Activated CD8-positive, alpha-beta memory T cell treated with anti-CD3 and anti-CD28 coated beads for 36 hours (primary cell): Measurements from ENCODE around the gene SDHAF3. TPM values are rescaled to one million over a fixed set of nuclear protein-coding genes. Genes with fewer than 3 reads are reported as not detected.
"Not testable (repeated sequence)": the region's sequence is repeated elsewhere in the genome, so short reads cannot be mapped to it uniquely, and the experiment has no call there.

Source experiments
- CTCF ChIA-PET: fragments of 350-600 bp; sonication (Branson Sonifier 250); formaldehyde crosslinking; loops from one replicate; lab custom pipeline; 2021; ENCODE audit warnings: antibody characterized with exemption; lab: Charles Lee
- POLR2A ChIA-PET: fragments of 350-600 bp; sonication (Branson Sonifier 250); formaldehyde crosslinking; loops from one replicate; lab custom pipeline; 2021; ENCODE audit warnings: antibody characterized with exemption; lab: Charles Lee
- total RNA-seq, 2 experiments: library from RNA; stranded (reverse); gene quantifications; one replicate each; pipeline ENCODE4 v1.2.3, GENCODE V29; 2021

SDHAF3 gene
- total RNA-seq, 2 experiments from 2014 or later: 36.5 to 37.2 TPM

DNA sequence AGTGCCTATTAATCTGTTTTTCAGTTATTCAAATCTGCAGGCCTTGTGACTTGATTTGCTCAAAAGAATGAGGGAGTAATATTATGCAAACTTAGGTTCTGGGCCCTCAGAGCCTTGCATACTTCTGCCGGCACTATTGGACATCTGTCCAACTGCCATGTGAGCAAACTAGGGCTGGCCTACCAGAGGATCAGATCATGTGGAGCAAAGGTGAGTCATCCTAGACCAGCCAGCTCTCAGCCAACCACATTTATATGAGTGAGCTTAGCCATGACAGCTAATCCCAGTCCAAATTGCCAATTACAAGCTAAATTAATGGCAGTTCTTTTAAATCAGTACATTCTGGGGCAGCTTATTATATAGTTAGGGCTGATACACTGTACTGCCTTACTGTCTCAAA is 69.6 kb downstream of the SDHAF3 start:
- ChIA-PET CTCF (no interaction called here), POLR2A (no interaction called here)

DNA sequence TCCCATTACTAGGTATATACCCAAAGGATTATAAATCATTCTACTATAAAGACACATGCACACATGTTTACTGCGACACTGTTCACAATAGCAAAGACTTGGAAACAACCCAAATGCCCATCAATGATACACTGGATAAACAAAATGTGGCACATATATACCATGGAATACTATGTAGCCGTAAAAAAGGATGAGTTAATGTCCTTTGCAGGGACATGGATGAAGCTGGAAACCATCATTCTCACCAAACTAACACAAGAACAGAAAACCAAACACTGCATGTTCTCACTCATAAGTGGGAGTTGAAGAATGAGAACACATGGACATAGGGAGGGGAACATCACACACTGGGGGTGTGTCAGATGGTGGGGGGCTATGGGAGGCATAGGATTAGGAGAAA is 78.7 kb downstream of the SDHAF3 start:
- CTCF ChIA-PET: interaction anchor here (0.6 kb wide), 1 partner anchor 73 kb away, joined by 3 read pairs; no protein-coding TSS in a partner anchor
- POLR2A ChIA-PET: not testable (repeated sequence)

DNA sequence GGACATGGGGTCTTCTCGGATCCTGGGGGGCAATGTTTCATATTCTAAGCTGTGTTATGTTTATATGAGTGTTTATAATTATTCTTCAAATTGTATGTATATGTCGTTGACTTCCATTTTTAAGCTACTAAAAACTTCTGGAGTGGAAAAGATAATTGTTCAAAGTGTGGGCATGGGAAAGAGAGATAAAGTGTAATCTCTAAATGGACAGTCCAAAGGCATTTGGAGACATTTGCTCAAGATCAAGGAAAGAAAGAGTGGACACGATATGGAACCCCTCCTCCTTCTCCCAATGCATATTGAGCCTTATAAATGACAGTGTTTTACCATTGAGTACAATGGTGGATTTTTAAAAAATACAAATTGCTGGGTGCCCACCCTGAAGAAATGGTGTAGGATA is 81.1 kb downstream of the SDHAF3 start:
- ChIA-PET CTCF (no interaction called here), POLR2A (no interaction called here)

DNA sequence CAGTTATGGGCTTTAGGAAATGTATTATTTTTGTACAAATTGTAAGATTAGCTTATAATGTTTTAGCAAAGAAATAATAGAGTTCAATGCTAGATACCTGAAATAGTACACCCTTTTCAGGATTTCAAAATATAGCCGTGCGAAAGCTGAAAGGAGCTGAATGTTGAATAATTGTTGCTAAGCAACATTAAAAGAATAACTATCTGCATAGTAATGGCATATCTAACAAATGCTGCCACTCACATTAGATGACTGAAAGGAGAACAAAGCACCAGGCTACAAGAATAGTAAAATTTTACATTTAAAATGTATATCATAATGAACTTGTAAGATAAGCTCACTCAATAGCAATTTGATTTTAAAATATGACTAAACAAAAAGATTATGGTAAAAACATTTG is 82.5 kb downstream of the SDHAF3 start:
- ChIA-PET POLR2A (no interaction called here), CTCF (no interaction called here)

DNA sequence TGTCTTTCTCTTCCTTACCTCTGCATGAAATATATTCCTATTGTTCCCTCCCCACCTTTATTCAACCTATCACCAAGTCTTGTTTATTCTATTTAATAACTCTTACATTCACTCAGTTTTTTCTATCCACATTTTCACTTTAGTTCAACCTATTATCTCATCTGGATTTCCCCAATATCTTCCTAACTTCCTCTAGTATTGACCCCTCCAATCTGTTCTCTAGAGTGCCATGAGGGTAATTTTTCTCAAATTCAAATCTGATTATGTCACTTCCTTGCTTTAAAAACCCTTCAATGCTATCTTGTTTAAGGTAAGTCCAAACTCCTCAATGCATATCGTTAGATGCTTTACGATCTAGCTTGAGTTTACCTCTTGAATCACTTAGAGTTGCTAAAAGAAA is 86.5 kb downstream of the SDHAF3 start:
- POLR2A ChIA-PET: no interaction called here
- CTCF ChIA-PET: no interaction called here

DNA sequence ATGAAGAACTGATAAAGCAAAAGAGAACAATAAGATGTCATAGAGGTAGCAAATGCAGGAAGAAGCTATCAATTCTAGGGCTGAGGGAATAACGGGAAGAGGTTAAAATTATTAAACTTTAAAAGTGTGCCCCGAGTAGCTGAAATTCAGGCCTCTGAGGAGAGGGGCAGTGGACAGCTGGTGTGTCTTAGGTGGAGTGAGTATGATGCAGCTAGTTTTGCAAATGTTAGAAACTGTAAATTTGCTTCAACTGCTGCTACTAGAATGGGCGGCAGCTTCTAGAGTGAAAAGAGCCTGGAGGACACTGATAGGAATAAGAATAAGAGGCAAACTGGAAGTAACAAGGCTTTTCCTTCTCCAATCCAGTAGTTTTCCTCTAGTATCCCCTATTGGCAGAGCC is 87.3 kb downstream of the SDHAF3 start:
- ChIA-PET CTCF (no interaction called here), POLR2A (no interaction called here)

DNA sequence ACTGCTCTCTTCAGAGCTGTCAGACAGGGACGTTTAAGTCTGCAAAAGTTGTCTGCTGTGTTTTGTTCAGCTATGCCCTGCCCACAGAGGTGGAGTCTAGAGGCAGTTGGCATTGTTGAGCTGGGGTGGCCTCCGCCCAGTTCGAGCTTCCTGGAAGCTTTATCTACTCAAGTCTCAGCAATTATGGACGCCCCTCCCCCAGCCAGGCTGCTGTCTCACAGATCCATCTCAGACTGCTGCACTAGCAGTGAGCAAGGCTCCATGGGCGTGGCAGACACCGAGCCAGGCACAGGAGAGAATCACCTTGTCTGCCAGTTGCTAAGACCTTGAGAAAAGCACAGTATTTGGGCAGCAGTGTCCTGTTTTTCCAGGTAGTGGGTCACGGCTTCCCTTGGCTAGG is 98.1 kb downstream of the SDHAF3 start:
- CTCF ChIA-PET: no interaction called here
- POLR2A ChIA-PET: no interaction called here

DNA sequence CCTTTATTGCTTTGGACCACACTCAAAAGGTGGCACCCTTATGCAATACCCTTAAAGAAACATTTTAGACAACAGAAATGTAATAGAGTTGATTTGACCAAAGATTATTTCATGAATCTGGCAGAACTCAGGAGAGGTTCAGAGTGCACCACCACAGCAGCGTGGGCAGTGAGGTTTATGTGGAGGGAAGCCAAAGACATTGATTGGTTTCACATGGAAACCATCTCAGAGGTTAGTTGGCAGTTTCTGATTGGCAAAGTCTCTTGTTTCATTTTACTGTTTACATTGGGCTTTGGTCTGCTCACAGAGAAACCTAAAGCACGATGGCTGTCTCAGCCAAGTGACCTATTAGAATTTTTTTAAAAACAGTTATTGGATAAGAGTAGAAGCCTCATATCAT is 101.3 kb downstream of the SDHAF3 start:
- ChIA-PET CTCF (no interaction called here), POLR2A (no interaction called here)

DNA sequence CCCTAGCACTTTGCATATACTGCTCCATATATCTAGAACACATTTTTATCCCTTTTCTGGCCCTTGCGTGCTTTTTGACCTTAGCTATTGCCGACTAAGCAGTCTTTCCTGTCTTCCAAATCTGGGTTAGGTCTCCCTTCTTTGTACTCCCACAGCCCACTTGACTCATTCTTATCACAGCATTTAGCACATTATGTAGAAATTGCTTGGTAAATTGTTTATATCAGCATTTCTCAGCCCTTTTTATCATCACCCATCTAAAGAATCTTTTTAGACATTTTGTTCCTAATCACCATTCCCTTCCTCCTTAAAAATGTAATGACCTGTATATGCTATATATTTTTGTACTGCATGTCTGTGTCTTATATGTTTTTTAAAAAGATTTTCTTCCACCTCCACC is 101.7 kb downstream of the SDHAF3 start:
- ChIA-PET CTCF (no interaction called here), POLR2A (no interaction called here)

DNA sequence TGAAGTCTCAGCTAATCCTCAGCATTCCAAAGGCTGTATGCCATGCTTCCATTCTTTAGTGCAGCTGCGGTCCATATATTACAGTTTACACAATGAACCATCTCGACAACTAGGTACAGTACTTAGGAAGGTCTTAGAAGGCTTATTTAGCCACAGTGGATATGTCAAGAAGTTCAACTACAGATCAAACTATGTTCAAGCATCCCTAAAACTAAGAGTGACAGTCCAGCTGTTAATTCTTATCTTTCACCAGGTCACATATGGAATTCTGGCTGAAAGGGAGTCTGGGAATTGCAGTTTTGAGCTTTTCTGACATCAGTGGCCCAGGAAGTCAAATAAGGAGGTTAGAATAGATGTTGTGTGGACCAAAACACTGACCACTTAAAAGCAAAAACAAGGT is 106.8 kb downstream of the SDHAF3 start:
- ChIA-PET POLR2A (no interaction called here), CTCF (no interaction called here)

DNA sequence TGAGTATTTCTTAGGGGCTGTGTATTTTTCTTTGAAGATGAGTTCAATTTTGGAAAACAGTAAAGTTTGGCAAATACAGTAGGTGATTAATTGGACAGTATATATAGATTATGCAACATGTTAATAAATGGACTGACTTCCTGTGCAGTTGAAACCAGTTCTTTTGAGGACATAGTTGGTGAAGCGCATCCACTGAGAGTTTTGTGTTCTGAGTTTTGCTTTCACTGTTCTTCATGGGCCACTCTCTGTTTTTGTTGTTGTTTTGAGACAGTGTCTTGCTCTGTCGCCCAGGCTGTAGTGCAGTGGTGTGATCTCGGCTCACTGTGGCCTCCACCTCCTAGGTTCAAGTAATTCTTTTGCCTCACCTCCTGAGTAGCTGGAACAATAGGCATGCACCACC is 109.0 kb downstream of the SDHAF3 start:
- POLR2A ChIA-PET: no interaction called here
- CTCF ChIA-PET: no interaction called here

Other genes with a start within 250 kb of the SDHAF3 start
- gene DLX6, start 112.1 kb upstream of the SDHAF3 start, total RNA-seq: not detected
- gene DLX5, start 92.9 kb upstream of the SDHAF3 start, total RNA-seq: not detected